Stimulated activated naive CD4-positive, alpha-beta T cell treated with Interleukin-2 at 50 U/mL for 16 hours (primary cell): ENCODE data around the gene SEMA3F.
A peak's percentile ranks its signal among the peaks of the same experiment; 100 is the strongest.
"Not testable (repeated sequence)": the region's sequence is repeated elsewhere in the genome, so short reads cannot be mapped to it uniquely, and the experiment has no call there.

Experiments used
- DNase-seq: peaks from one replicate; lab custom pipeline; 2025; lab: John Stamatoyannopoulos, UW

The SEMA3F gene

DNA sequence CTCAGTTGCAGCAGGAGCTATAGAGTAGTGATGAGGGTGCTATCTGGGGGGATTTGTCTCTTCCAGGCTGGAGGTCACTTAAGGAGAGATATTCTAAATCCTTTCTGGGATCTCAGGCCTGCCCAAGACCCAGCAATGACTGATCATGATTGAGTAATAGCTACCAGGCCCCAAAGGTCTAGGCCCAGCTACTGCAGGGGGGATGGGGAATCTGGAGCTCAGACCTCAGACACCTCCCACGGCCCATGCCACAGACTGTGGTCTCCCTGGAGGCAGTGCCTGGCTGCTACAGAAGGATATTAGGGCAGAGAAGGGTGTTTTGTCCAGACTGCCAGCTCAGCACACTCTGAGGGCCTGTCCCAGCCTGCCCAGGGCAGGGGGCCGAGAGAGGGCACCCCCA is 56.8 kb downstream of the SEMA3F start:
- no peak for DNase-seq

DNA sequence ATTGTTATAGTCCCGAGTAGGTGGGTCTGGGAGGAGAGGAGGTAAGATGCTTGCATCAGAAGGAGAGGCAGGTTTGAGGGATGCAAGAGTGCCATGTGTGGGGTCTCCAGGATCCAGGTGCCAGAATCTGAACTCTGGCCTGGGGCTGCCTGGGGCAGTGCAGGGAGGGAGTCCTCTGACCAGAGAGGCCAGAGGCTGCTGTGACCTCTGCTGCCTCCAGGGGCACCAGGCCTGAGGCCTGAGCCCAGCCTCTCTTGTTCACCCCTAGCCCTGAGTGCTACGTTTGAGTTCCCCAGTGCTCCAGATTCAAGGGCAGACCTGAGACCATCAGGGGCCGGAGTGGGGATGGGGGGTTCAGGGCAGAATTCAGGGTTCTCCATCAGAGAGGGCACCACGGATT is 57.4 kb downstream of the SEMA3F start:
- no peak for DNase-seq

DNA sequence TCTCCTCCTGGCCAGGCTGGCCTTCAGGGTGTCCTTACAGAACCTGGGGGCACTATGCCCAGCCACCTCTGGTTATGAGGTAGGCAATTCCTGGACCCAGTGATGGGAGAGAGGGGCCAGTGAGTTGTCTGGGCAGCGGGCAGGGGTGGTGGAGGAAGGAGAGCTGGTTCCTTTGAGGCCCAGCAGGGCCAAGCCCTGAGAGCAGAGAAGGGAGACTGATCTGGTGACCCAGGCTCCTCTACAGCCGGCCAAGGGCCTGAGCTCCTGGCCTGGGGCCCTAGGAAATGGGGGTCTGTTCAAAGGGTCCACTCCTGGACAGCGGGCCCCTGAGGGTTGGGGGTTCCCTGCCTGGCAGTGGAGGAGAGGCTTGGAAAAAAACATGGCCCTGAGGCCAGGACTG is 57.8 kb downstream of the SEMA3F start:
- DNase-seq = no peak

DNA sequence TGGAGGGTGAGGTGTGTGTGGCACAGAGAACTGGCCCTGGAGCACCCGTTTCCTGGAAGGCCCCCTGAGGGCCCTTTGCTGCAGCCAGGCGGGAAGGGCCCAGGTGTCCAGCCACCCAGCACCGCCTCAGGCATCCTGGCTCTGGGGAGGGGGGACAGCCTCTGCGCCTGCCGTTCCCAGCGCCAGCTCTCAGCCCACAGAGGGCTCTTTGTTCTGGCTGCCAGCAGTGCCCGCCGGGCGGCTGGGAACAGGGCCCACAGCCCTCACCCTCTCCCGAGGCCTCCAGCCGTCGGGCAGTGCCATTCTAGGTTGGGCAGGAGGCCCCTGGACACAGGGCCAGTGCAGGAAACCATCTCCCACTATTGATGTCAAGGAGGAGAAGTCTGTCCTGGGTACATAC is 58.2 kb downstream of the SEMA3F start:
- DNase-seq = no peak

DNA sequence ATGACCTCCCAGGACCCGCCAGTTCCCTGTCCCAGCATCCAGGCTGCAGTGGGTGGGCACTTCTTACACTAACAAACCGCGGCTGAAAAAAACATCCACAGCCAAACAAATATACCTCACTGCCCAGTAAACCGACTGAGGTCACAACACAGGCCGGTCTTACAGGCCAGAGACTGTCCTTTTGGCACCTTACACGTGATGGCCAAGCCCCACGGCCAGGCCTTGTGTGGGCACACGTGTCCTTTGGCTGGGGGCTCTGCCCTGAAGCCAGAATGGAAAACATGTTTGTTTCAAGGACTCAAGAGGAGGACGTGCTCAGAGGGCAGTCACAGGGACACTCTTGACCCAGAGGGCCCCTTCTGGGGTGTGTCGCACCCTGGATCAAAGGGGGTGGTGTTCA is 59.7 kb downstream of the SEMA3F start:
- no peak for DNase-seq

DNA sequence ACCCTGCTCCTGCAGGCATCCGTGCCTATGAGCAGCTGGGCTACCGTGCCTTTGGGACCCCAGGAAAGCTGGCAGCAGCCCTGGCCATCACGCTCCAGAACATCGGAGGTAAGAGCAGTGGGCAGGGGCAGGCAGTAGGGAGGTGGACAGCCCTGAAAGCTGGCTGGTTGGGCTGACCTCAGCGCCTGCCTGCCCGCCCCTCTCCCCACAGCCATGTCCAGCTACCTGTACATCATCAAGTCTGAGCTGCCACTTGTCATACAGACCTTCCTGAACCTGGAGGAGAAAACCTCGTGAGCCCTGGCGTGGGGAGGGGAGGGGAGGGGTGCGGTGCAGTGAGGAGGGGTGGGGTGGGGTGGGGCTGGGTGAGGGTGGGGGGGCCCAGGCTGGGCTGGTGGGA is 60.4 kb downstream of the SEMA3F start:
- DNase-seq = no peak

DNA sequence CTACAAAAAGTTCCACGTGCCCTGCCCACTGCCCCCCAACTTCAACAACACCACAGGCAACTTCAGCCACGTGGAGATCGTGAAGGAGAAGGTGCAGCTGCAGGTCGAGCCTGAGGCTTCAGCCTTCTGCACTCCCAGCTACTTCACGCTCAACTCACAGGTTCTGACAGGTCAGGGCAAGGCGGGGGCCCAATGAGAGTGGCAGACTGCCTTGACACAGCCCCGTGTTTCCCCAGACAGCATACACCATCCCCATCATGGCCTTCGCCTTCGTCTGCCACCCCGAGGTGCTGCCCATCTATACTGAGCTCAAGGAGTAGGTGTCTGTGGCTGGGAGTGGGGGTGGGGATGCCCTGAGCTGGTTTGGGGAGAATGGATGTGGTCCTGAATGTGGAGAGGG is 62.6 kb downstream of the SEMA3F start:
- no peak for DNase-seq

DNA sequence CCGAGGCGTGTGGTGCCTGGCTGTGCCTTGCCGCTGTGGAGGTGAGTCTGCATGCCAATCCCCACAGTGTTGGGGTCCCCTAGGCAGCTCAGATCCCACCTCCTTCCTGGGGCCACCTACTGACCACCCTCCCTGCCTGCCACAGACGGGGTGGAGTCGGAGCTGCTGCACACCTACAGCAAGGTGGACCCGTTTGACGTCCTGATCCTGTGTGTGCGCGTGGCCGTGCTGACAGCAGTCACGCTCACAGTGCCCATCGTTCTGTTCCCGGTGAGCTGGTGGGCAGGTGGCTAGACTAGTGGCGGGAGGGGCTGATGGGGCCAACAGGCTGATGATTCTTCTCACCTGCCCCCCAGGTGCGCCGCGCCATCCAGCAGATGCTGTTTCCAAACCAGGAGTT is 63.3 kb downstream of the SEMA3F start:
- no peak for DNase-seq

DNA sequence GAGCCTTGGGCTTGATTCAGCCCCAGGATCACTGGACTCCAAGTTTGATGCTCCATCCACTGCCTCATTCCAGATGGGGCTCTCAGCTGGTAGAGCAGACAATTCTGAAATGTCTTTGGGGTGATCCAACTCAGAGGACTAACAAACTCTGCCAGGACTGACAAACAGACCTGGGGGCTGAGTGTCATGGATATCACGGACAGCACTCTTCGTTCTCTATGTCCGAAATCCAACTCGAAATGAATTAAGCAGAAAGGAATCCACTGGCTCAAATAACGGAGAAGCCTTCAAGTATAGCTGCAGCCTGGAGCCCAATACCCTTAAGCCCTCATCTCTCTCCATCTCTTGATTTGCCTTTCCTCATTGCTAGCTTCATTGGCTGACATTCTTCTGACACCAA is 64.2 kb downstream of the SEMA3F start:
- no peak for DNase-seq

DNA sequence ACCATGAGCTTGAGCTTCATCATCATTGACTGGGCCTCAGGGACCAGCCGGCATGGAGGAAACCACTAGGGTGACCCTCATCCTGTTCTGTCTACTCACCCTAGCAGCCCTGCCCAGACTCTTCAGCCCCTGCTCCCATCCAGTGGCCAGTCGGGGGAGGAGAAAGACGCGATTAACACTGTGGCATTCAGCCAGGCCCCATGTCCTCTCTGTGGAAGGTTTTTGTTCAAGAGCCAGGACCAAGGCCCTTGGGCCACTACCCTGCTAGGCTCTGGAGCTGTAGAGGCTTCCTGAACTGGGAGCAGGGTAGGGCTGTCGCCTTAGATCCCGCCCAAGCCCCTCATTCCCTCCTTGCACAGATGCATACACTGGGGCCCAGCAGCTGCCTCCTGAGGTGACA is 65.0 kb downstream of the SEMA3F start:
- no peak for DNase-seq

DNA sequence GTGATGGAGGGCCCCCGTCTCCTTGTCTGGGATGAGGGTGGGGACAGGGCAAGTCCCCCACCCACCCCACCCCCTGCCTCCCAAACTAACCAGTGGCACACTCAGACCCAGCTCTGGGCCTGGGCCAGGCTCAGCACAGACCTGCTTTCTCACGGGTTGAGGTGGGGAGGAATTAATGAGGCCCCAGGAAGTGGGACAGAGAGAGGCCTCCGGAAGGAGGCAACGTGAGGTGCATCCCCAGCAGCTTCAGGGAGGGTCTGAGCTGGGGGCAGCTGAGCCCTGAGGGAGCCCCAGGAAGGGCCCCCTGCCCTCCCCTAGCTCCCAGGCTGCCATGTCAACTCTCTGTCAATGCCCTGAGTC is 65.9 kb downstream of the SEMA3F start:
- no peak for DNase-seq

DNA sequence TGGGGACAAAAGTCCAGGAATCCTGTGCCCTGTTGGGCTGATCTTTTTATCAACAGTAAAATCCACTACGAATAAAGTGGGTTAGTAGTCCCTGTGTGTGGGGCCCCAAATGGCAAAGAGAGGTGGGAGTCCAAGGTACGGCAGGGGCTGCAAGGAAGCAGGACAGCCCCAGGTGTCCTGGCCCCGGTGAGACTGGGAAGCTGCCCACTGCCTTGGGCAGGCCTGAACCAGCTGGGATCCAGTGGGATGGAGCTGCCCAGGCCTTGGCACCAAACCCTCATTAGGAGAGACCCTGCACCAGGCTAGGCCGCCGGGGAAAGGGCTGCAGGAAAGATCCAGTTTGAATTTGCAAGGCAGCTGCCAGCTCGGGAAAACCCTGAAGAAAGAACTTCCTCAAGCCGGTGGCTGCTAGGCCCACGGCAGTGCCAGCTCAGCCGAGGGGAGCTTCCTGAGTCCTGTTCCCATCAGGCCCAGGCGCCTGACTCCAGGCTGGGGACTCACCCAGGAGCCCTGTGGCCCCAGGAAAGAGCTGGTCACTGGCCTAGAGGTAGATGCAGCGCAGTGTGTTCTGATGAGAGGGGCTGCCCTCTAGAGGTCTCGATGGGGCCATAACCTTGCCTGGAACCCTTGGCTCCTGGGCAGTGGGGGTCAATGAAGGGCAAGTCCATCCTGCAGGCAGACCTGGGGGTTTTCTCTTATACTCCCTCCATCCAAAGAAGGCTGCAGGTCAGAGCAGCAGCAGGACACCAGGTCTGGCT is 66.5 kb downstream of the SEMA3F start:
- DNase-seq = no peak

DNA sequence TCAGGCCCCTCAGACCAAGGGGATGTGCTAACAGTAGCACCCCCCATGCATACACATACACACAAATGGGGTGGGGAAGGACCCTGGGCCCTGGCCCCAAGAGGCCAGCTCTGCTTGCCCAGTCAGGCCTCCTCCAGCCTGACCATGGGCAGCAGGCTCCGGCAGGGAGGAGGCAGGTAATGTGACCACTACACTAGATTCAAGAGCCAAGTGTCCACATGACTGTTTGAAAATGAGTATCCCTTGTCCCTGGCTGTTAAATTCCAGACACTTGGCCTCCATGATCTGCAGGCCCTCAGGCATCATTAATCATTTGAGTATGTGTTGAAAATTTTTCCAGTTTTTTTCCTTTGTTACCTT is 67.0 kb downstream of the SEMA3F start:
- DNase-seq = no peak

DNA sequence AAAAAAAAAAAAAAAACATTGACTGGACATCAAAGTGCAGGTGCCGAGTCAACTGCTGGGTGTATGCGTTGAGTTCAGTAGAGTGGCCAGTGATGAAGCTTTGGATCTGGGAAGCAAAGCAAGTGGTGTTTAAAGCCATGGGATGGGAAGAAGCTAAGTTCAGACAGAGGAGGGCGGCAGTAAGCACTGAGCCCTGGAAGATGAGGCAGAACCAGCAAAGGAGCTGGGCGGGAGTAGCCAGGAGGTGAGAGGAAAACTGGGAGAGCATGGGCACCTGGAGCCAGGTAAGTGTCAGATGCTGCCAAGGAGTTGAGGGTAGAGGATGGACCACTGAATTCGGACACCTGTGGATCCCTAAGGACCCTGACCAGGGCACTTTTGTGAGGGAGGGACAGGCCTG is 69.5 kb downstream of the SEMA3F start:
- DNase-seq = no peak

DNA sequence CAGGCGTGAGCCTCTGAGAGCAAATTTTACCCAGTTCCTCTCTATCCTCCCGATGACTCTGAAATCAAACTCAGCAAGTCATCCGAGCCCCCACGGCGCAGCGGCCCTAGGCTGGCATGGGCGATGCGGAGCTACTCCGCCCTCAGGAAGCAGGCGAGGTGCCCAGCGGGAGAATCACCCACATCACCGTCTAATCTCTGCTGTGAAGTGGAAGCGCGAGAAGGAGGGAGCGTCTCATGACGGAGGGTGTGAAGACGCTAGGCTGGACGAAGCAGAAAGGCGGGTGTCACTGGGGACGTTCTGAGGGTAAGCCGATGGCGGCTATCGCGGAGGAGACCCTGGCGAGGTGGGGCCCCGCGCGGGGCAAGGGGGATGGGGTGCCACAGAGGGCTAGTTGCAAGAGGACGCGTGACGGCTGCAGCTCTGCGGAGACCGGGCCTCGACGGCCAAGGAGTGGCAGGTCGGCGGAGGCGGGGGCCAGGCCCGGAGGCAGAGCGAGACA is 71.8 kb downstream of the SEMA3F start:
- DNase-seq = no peak

DNA sequence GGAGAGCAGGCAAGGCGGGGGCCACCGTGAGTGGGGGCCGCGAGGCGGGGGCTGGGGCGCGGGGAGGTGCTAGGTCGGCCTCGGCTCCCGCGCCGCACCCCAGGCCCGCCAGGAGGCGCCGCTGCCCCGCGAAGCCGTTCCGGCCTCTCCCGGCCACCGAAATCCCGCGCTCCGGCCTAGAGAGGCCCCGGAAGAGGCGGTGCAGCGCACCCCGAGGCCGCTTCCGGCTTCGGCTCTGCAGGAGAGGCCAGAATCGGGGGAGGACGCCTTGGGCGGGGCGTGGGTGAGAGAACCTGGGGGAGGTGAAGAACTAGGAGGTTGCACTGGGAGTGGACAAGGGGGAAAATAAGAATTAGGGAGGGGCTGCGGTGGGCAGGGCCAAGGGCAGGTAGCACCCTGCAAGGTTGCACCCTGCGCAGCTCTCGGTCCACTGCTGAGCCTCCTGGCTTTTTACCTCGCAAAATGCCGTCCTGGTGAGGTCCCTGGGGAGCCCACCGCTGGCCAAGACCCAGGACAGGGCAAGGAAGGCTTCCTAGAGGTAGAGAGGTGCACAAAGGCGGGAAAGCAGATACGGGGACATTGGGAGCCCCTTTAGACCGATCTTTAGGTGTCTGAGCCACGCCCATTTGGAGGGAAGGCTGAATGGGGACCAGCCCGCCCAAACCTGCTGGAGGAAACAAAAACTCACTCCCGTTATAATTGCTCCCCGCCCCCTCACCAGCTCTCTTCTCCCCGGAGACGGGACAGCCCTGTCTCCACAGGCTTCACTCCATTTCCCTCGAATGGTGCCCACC is 72.5 kb downstream of the SEMA3F start:
- DNase-seq = peak; percentile 86

DNA sequence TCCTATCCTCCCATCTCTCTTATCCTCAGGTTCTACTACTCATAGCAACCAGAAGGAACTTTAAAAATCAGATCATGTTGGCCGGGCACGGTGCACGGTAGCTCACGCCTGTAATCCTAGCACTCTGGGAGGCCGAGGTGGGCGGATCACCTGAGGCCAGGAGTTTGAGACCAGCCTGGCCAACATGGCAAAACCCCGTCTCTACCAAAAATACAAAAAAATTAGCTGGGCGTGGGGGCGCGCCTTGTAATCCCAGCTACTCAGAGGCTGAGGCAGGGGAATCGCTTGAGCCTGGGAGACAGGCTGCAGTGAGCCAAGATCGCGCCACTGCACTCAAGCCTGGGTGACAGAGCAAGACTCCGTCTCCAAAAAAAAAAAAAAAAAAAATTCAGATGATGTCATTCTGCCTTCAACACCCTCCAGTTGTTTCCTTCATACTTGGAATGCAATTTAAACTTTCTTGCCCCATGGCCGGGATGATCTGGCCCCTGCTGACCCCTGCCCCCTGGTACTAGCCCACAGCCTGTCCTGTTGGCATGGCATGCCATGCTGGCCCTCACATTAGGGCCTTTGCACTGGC is 73.2 kb downstream of the SEMA3F start:
- not testable (repeated sequence) for DNase-seq

DNA sequence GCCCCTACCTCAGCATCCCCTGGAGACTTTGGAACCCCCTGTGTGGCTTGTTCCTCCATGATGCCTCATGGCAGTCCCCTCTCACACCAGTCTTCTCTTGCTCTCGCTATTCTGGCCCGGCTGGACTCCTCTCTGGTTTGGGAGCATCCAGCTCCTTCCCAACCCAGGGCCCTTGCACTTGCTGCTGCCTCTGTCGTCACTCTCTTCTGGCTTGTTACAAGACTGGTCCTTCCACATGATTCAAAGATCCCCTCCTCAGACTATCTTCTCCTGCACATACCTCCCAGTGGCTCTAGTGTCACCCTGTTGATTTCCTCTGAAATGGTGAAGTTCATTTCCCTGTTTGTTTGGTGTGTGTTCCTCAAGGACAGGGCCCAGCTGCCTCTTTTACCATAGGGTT is 74.4 kb downstream of the SEMA3F start:
- no peak for DNase-seq

DNA sequence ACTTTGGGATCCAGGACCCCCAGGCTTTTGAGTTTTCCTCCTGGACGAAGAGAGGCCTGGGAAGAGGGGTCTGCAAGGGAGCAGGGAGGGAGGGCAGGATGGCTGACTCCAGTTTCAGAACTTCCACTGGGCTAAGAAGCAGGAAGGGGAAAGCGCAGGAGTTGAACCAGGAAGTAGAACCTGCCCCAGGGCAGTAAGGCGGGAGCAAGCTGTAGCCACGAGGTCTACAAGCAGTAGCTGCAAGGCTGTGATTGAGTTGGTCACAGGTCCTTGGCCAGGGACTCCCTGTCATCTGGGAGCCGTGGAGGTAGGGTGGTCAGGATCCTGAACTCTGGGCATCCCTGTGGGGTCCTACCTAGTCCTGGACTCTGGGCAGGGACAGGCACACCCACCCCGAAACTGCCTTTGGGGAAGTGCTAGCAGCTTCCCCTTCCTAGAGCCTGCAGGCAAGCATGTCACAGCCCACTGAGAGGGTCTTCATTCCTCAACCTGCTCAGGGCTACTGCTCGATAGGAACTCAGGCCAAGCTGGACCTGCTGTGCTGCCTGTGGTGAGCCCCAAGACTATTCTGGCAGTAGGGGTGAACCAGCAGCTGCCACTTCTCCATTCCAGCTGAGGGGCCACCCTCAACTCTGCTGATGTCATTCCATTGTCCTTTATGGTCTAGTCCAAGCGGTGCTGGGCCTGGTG is 75.1 kb downstream of the SEMA3F start:
- no peak for DNase-seq

DNA sequence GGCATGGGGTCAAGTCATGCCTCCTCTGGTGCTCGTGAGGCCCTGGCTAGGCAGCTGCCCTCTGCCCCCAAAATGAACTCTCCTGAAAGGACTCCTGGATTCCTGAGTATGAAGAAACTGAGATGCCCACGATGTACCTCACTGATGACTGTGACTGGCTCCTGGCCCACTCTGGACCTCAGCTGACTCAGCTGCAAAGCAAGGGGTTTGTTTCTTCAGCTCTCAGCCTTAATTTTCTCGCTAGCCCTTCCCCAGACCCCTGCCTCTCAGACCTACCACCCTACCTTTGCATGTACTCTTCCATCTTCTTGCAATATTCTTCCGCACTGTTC is 75.6 kb downstream of the SEMA3F start:
- no peak for DNase-seq

DNA sequence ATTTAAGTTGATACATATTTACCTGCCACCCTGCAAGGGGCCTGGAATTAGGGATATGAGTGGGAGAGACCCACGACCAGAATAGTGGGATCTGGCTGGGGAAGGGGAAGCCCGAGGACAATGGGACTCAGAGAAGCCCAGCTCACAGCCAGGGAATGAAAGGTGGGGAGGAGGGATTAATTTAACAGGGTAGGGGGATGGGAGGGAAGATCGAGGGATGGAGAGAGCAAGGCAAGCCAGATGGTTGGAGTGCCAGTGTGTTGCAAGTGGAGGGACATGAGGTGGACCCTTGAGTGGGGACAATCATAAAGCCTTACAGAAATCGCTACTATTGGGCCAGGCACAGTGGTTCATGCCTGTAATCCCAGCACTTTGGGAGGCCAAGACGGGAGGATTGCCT is 76.5 kb downstream of the SEMA3F start:
- DNase-seq = no peak

DNA sequence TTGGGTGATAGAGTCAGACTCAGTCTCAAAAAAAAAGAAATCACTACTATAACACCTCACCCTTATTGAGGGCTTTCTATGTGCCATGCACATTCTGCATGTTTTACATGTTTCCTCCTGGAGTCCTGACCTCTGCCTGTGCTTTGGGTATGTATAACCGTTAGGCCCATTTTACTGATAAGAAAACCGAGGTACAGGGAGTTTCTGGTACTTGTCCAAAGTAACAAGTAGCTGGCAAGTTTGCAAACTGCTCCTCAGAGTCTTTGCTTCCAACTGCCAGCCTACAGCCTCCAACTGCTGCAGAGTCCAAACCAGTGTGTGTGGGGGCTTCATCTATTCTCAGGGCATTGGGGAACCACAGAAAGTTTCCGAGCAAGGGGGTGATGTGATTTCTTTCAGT is 77.2 kb downstream of the SEMA3F start:
- no peak for DNase-seq

DNA sequence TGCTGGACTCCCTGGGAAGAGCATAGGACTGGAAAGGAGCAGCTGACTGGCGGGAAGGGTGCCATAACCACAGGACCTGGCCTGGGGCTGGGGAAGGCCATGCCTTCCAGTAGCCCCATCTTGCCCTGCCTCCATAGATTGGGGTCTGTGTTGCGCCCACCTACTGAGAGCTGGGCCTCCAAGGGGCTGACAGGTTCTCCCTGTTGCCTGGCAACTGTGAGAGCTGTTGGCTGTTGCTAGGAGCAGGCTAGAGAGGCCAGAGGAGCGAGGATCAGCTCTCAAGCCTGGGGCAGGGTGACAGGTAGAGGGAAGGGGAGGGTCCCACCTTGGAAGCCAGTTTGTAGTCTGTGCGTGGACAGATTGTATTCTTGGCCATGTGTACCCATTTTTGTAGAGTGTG is 78.1 kb downstream of the SEMA3F start:
- no peak for DNase-seq
